Activated T-helper 1 cell treated with Interleukin-2 at 50 U/mL for 16 hours (primary cell): Measurements from ENCODE around the gene MAP3K20.
A peak's percentile ranks its signal among the peaks of the same experiment; 100 is the strongest.
"Not testable (repeated sequence)": the region's sequence is repeated elsewhere in the genome, so short reads cannot be mapped to it uniquely, and the experiment has no call there.

Experiments used
- DNase-seq: peaks from one replicate; pipeline ENCODE4 v3.0.0-alpha.2; 2020; ENCODE audit warnings: low read depth

The MAP3K20 gene

GRCh38 chr2:173075781-173076580 is at the start of gene MAP3K20:
MAP3K20 (plus strand) TSS chr2:173075846; CDS start chr2:173091032, 15,186 bp downstream.
- no peak for DNase-seq

- DNase-seq, result no peak
These were observed 49.2 kb upstream of the MAP3K20 start for GRCh38 chr2:173026479-173026878.

GRCh38 chr2:173027181-173028128 is 48.2 kb upstream of the MAP3K20 start:
- peak; percentile 41 for DNase-seq

GRCh38 chr2:173028141-173028540 is 47.5 kb upstream of the MAP3K20 start:
- no peak for DNase-seq

GRCh38 chr2:173028671-173029070 is 47.0 kb upstream of the MAP3K20 start:
- no peak for DNase-seq

- no peak for DNase-seq
These were observed 44.8 kb upstream of the MAP3K20 start for GRCh38 chr2:173030561-173031490.

- no peak for DNase-seq
These were observed 43.6 kb upstream of the MAP3K20 start for GRCh38 chr2:173032032-173032431.

- DNase-seq, result no peak
These were observed 42.6 kb upstream of the MAP3K20 start for GRCh38 chr2:173033084-173033483.

- DNase-seq, result no peak
These were observed 41.5 kb upstream of the MAP3K20 start for GRCh38 chr2:173034143-173034542.

GRCh38 chr2:173037245-173038120 is 38.2 kb upstream of the MAP3K20 start:
- no peak for DNase-seq

GRCh38 chr2:173038257-173038656 is 37.4 kb upstream of the MAP3K20 start:
- DNase-seq, result not testable (repeated sequence)

GRCh38 chr2:173040729-173041128 is 34.9 kb upstream of the MAP3K20 start:
- DNase-seq, result no peak

GRCh38 chr2:173043476-173043875 is 32.2 kb upstream of the MAP3K20 start:
- DNase-seq, result no peak

GRCh38 chr2:173043897-173044519 is 31.6 kb upstream of the MAP3K20 start:
- DNase-seq, result no peak

GRCh38 chr2:173044686-173045085 is 31.0 kb upstream of the MAP3K20 start:
- no peak for DNase-seq

GRCh38 chr2:173045181-173045580 is 30.5 kb upstream of the MAP3K20 start:
- DNase-seq, result no peak

GRCh38 chr2:173048522-173048896 is 27.1 kb upstream of the MAP3K20 start:
- no peak for DNase-seq

- no peak for DNase-seq
These were observed 26.6 kb upstream of the MAP3K20 start for GRCh38 chr2:173048897-173049661.

- DNase-seq, result no peak
These were observed 25.8 kb upstream of the MAP3K20 start for GRCh38 chr2:173049831-173050230.

GRCh38 chr2:173050684-173051083 is 25.0 kb upstream of the MAP3K20 start:
- no peak for DNase-seq
